Measurements from ENCODE around the gene PPP1R37. TPM values are rescaled to one million over a fixed set of nuclear protein-coding genes. Genes with fewer than 3 reads are reported as not detected.
A peak's percentile ranks its signal among the peaks of the same experiment; 100 is the strongest.

The PPP1R37 gene
- total RNA-seq, 2 experiments from 2014 or later, result 10.2 to 10.3 TPM

- peaks cover 25% of the 10 kb centered on the region for H3K36me3 Mint-ChIP-seq (ENCODE audit: low read depth)
- peak overlapping the region; percentile 5 for H3K4me3 Mint-ChIP-seq
- no peaks in the 10 kb centered on the region for H3K27me3 Mint-ChIP-seq (ENCODE audit: low read depth)
- peaks cover 23% of the 10 kb centered on the region for H3K4me1 Mint-ChIP-seq (ENCODE audit: low read depth)
- H3K9me3 Mint-ChIP-seq, result peaks cover 2% of the 10 kb centered on the region
- DNase-seq, result peak; percentile 67
- H3K27ac Mint-ChIP-seq, result peak overlapping the region; percentile 81
- intact Hi-C loops (cut with micrococcal nuclease), result no loop called here
- CTCF ChIA-PET, result interaction anchor here (1.5 kb wide), 1 partner anchor 30 kb away, joined by 5 read pairs; no protein-coding TSS in a partner anchor
Measured at GRCh38 chr19:45087531-45087930, 5.4 kb upstream of the PPP1R37 start.

GRCh38 chr19:45090034-45090433 is 2.9 kb upstream of the PPP1R37 start:
- no peak overlapping the region for H3K4me3 Mint-ChIP-seq
- H3K36me3 Mint-ChIP-seq (ENCODE audit: low read depth), result peaks cover 22% of the 10 kb centered on the region
- CTCF ChIA-PET, result interaction anchor here (0.6 to 0.7 kb wide), 2 partner anchors 97 to 124 kb away, joined by 3 read pairs; no protein-coding TSS in a partner anchor
- DNase-seq, result no peak
- H3K27me3 Mint-ChIP-seq (ENCODE audit: low read depth), result no peaks in the 10 kb centered on the region
- H3K4me1 Mint-ChIP-seq (ENCODE audit: low read depth), result peaks cover 39% of the 10 kb centered on the region
- no peak overlapping the region for H3K27ac Mint-ChIP-seq
- H3K9me3 Mint-ChIP-seq, result peaks cover 2% of the 10 kb centered on the region
- intact Hi-C loops (cut with micrococcal nuclease), result no loop called here

- peaks cover 40% of the 10 kb centered on the region for H3K4me1 Mint-ChIP-seq (ENCODE audit: low read depth)
- CTCF ChIA-PET, result interaction anchor here (0.7 kb wide), 1 partner anchor 96 kb away, joined by 3 read pairs; no protein-coding TSS in a partner anchor
Measured at GRCh38 chr19:45090606-45091005, 2.4 kb upstream of the PPP1R37 start.

GRCh38 chr19:45091031-45091923 is 1.7 kb upstream of the PPP1R37 start:
- intact Hi-C loops (cut with micrococcal nuclease), result loop anchor here (1.0 kb wide), 2 partner anchors 15 to 136 kb away; partner anchors contain the start of genes CLPTM1 and ZNF296
- peaks cover 2% of the 10 kb centered on the region for H3K9me3 Mint-ChIP-seq
- H3K27me3 Mint-ChIP-seq (ENCODE audit: low read depth), result no peaks in the 10 kb centered on the region
- peak overlapping the region; percentile 98 for H3K27ac Mint-ChIP-seq
- CTCF ChIA-PET, result interaction anchor here (0.6 to 2.7 kb wide), 9 partner anchors 12 to 248 kb away, joined by 3 to 10 read pairs (median 4); partner anchors contain the start of gene GEMIN7
- peaks cover 22% of the 10 kb centered on the region for H3K36me3 Mint-ChIP-seq (ENCODE audit: low read depth)
- peak; percentile 99 for DNase-seq
- peak overlapping the region; percentile 93 for H3K4me3 Mint-ChIP-seq
- H3K4me1 Mint-ChIP-seq (ENCODE audit: low read depth), result peaks cover 45% of the 10 kb centered on the region

More at GRCh38 chr19:45090606-45091005, 2.4 kb upstream of the PPP1R37 start:
- peaks cover 22% of the 10 kb centered on the region for H3K36me3 Mint-ChIP-seq (ENCODE audit: low read depth)
- H3K27ac Mint-ChIP-seq, result no peak overlapping the region
- no peaks in the 10 kb centered on the region for H3K27me3 Mint-ChIP-seq (ENCODE audit: low read depth)
- H3K9me3 Mint-ChIP-seq, result peaks cover 2% of the 10 kb centered on the region
- DNase-seq, result no peak
- intact Hi-C loops (cut with micrococcal nuclease), result loop anchor here (1.0 kb wide), 2 partner anchors 14 to 135 kb away; partner anchors contain the start of genes CLPTM1 and ZNF296
- H3K4me3 Mint-ChIP-seq, result no peak overlapping the region

- Mint-ChIP-seq H3K4me3 (peak overlapping the region; percentile 93), H3K9me3 (peaks cover 2% of the 10 kb centered on the region), H3K36me3 (ENCODE audit: low read depth) (peaks cover 13% of the 10 kb centered on the region), H3K27me3 (ENCODE audit: low read depth) (no peaks in the 10 kb centered on the region), H3K27ac (peak overlapping the region; percentile 20), H3K4me1 (ENCODE audit: low read depth) (peaks cover 55% of the 10 kb centered on the region)
- CTCF ChIA-PET, result no interaction called here
- intact Hi-C loops (cut with micrococcal nuclease), result no loop called here
- DNase-seq, result no peak
Measured at GRCh38 chr19:45094137-45094536, 1.2 kb downstream of the PPP1R37 start.

- Mint-ChIP-seq H3K4me3 (peak overlapping the region; percentile 93), H3K27me3 (ENCODE audit: low read depth) (no peaks in the 10 kb centered on the region), H3K9me3 (peaks cover 2% of the 10 kb centered on the region), H3K4me1 (ENCODE audit: low read depth) (peaks cover 57% of the 10 kb centered on the region), H3K36me3 (ENCODE audit: low read depth) (peaks cover 13% of the 10 kb centered on the region), H3K27ac (no peak overlapping the region)
- CTCF ChIA-PET, result interaction anchor here (0.5 kb wide), 1 partner anchor 197 kb away, joined by 3 read pairs; no protein-coding TSS in a partner anchor
- DNase-seq, result no peak
- intact Hi-C loops (cut with micrococcal nuclease), result no loop called here
Measured at GRCh38 chr19:45094707-45095106, 1.7 kb downstream of the PPP1R37 start.

- intact Hi-C loops (cut with micrococcal nuclease), result no loop called here
- peaks cover 2% of the 10 kb centered on the region for H3K9me3 Mint-ChIP-seq
- peaks cover 58% of the 10 kb centered on the region for H3K4me1 Mint-ChIP-seq (ENCODE audit: low read depth)
- H3K27ac Mint-ChIP-seq, result no peak overlapping the region
- no peaks in the 10 kb centered on the region for H3K27me3 Mint-ChIP-seq (ENCODE audit: low read depth)
- DNase-seq, result no peak
- CTCF ChIA-PET, result interaction anchor here (0.5 kb wide), 1 partner anchor 198 kb away, joined by 3 read pairs; no protein-coding TSS in a partner anchor
- no peak overlapping the region for H3K4me3 Mint-ChIP-seq
- peaks cover 10% of the 10 kb centered on the region for H3K36me3 Mint-ChIP-seq (ENCODE audit: low read depth)
Measured at GRCh38 chr19:45095496-45096413, 2.8 kb downstream of the PPP1R37 start.

GRCh38 chr19:45096700-45097099 is 3.7 kb downstream of the PPP1R37 start:
- no peak overlapping the region for H3K4me3 Mint-ChIP-seq
- DNase-seq, result no peak
- no peaks in the 10 kb centered on the region for H3K9me3 Mint-ChIP-seq
- peaks cover 55% of the 10 kb centered on the region for H3K4me1 Mint-ChIP-seq (ENCODE audit: low read depth)
- intact Hi-C loops (cut with micrococcal nuclease), result no loop called here
- CTCF ChIA-PET, result no interaction called here
- no peaks in the 10 kb centered on the region for H3K27me3 Mint-ChIP-seq (ENCODE audit: low read depth)
- H3K27ac Mint-ChIP-seq, result no peak overlapping the region
- peaks cover 2% of the 10 kb centered on the region for H3K36me3 Mint-ChIP-seq (ENCODE audit: low read depth)

- H3K36me3 Mint-ChIP-seq (ENCODE audit: low read depth), result peaks cover 2% of the 10 kb centered on the region
- H3K9me3 Mint-ChIP-seq, result no peaks in the 10 kb centered on the region
- no peak overlapping the region for H3K27ac Mint-ChIP-seq
- no peak for DNase-seq
- intact Hi-C loops (cut with micrococcal nuclease), result no loop called here
- CTCF ChIA-PET, result interaction anchor here (1.3 kb wide), 1 partner anchor 38 kb away, joined by 4 read pairs; no protein-coding TSS in a partner anchor
- no peak overlapping the region for H3K4me3 Mint-ChIP-seq
- H3K4me1 Mint-ChIP-seq (ENCODE audit: low read depth), result peaks cover 59% of the 10 kb centered on the region
- no peaks in the 10 kb centered on the region for H3K27me3 Mint-ChIP-seq (ENCODE audit: low read depth)
Measured at GRCh38 chr19:45097450-45097775, 4.4 kb downstream of the PPP1R37 start.

- no peak overlapping the region for H3K27ac Mint-ChIP-seq
- intact Hi-C loops (cut with micrococcal nuclease), result no loop called here
- DNase-seq, result no peak
- no peak overlapping the region for H3K4me3 Mint-ChIP-seq
- CTCF ChIA-PET, result interaction anchor here (1.3 kb wide), 1 partner anchor 38 kb away, joined by 4 read pairs; no protein-coding TSS in a partner anchor
- H3K27me3 Mint-ChIP-seq (ENCODE audit: low read depth), result no peaks in the 10 kb centered on the region
- H3K4me1 Mint-ChIP-seq (ENCODE audit: low read depth), result peaks cover 65% of the 10 kb centered on the region
- peaks cover 2% of the 10 kb centered on the region for H3K36me3 Mint-ChIP-seq (ENCODE audit: low read depth)
- no peaks in the 10 kb centered on the region for H3K9me3 Mint-ChIP-seq
Measured at GRCh38 chr19:45097776-45098520, 5.0 kb downstream of the PPP1R37 start.
